SK-N-MC (cell line): ENCODE data around the gene APLF.

ENCODE experiments used
- EZH2 ChIP-seq: fragments of 200-600 bp; sonication (generic); IDR thresholded peaks from one replicate; pipeline ENCODE4 v1.6.1; 2017; ENCODE audit warnings: antibody characterized with exemption
- FOXP2 ChIP-seq: optimal IDR thresholded peaks from 2 replicates; pipeline ENCODE3; 2011; ENCODE audit warnings: mild to moderate bottlenecking, moderate library complexity; ENCODE audit not compliant: insufficient read depth; ENCODE audit errors: extremely low read length, control extremely low read depth
- POLR2AphosphoS5 ChIP-seq: IDR thresholded peaks from 2 replicates; pipeline ENCODE4 v1.6.1; 2012; ENCODE audit warnings: mild to moderate bottlenecking, low read depth, low read length, borderline replicate concordance

DNA sequence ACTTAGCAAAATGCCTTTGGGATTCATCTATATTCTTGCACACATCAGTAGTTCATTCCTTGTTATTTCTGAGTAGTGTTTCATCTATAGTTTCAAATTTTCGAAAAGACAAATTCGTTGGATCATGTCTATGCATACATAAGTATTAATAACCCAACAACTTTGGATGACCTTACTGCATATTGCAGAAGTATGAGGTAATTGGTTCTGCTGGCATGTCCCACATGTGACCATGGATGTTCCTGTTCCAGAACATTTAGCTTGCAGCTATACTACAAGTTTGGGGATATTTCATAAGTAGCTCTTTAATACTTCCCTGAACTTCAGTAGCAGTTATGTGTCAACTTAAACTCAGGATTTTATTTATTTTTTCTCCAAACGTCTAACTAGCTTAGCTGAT lies 44.9 kb downstream of the APLF start:
- no peak for TF ChIP-seq EZH2
- TF ChIP-seq POLR2AphosphoS5 = no peak
- TF ChIP-seq FOXP2 = no peak
